ENCODE measurements around the gene NES.

The NES gene

GRCh38 chr1:156647351-156647750, 29.9 kb downstream of the NES start:
- TF ChIP-seq NFIC (IDR thresholded peaks at IDR 0.05), result no peak
- TF ChIP-seq TAF1 (IDR thresholded peaks at IDR 0.05; ENCODE audit: low read depth), result no peak
- TF ChIP-seq RAD21 (IDR thresholded peaks at IDR 0.05; ENCODE audit: low read depth), result no peak
- TF ChIP-seq MAX (IDR thresholded peaks at IDR 0.05), result no peak
- TF ChIP-seq TCF12 (IDR thresholded peaks at IDR 0.05; ENCODE audit: low read depth), result no peak
- TF ChIP-seq TEAD4 (IDR thresholded peaks at IDR 0.05), result no peak
- no peak for TF ChIP-seq FOXM1 (IDR thresholded peaks at IDR 0.05; ENCODE audit: borderline replicate concordance, low read depth)
- TF ChIP-seq YY1 (IDR thresholded peaks at IDR 0.05; ENCODE audit: low read depth), result no peak
- TF ChIP-seq CEBPB (IDR thresholded peaks at IDR 0.05), result no peak
- TF ChIP-seq EGR1 (IDR thresholded peaks at IDR 0.05), result no peak
- TF ChIP-seq CREB1 (IDR thresholded peaks at IDR 0.05; ENCODE audit: low read depth), result no peak
- TF ChIP-seq ZBTB7A (IDR thresholded peaks at IDR 0.05; ENCODE audit: low read depth), result no peak
- TF ChIP-seq EP300 (IDR thresholded peaks at IDR 0.05; ENCODE audit: borderline replicate concordance), result no peak
- no peak for TF ChIP-seq USF1 (IDR thresholded peaks at IDR 0.05)
- TF ChIP-seq REST (IDR thresholded peaks at IDR 0.05; ENCODE audit: low read depth), result no peak

GRCh38 chr1:156646738-156647211, 30.4 kb downstream of the NES start:
- TF ChIP-seq RAD21 (IDR thresholded peaks at IDR 0.05; ENCODE audit: low read depth) (no peak), FOXM1 (IDR thresholded peaks at IDR 0.05; ENCODE audit: borderline replicate concordance, low read depth) (no peak), CREB1 (IDR thresholded peaks at IDR 0.05; ENCODE audit: low read depth) (no peak)

GRCh38 chr1:156645666-156646065, 31.5 kb downstream of the NES start:
- TF ChIP-seq YY1 (IDR thresholded peaks at IDR 0.05; ENCODE audit: low read depth) (no peak), EGR1 (IDR thresholded peaks at IDR 0.05) (no peak), TEAD4 (IDR thresholded peaks at IDR 0.05) (no peak), EP300 (IDR thresholded peaks at IDR 0.05; ENCODE audit: borderline replicate concordance) (no peak), USF1 (IDR thresholded peaks at IDR 0.05) (no peak), ZBTB7A (IDR thresholded peaks at IDR 0.05; ENCODE audit: low read depth) (no peak), NFIC (IDR thresholded peaks at IDR 0.05) (no peak), CEBPB (IDR thresholded peaks at IDR 0.05) (no peak), TAF1 (IDR thresholded peaks at IDR 0.05; ENCODE audit: low read depth) (no peak), REST (IDR thresholded peaks at IDR 0.05; ENCODE audit: low read depth) (no peak), FOXM1 (IDR thresholded peaks at IDR 0.05; ENCODE audit: borderline replicate concordance, low read depth) (no peak), MAX (IDR thresholded peaks at IDR 0.05) (no peak), TCF12 (IDR thresholded peaks at IDR 0.05; ENCODE audit: low read depth) (no peak), RAD21 (IDR thresholded peaks at IDR 0.05; ENCODE audit: low read depth) (no peak), CREB1 (IDR thresholded peaks at IDR 0.05; ENCODE audit: low read depth) (no peak)

DNA sequence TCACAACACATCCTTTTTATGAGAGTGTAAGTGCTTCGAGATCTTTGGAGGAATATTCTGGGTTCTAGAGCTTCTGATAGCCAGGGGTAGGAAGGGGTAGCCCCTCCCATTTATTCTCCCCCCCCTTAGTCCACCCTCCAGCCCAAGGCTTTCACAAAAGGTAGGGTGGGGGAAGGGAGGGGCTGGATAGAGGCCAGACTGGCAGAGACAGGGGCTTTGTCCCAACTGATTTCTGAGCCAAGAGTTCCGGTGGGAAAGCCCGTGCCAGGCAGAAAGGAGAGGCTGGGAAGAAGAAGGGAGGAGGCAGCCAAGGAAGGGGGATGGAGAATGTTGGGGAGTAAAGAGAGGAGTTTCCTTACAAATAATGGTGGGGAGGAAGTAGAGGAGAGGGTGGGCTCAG, 32.2 kb downstream of the NES start:
- TF ChIP-seq CEBPB (IDR thresholded peaks at IDR 0.05), result no peak

- no peak for TF ChIP-seq EP300 (IDR thresholded peaks at IDR 0.05; ENCODE audit: borderline replicate concordance)
Measured at GRCh38 chr1:156644640-156645039, 32.6 kb downstream of the NES start.

- no peak for TF ChIP-seq TAF1 (IDR thresholded peaks at IDR 0.05; ENCODE audit: low read depth)
- TF ChIP-seq YY1 (IDR thresholded peaks at IDR 0.05; ENCODE audit: low read depth), result no peak
- TF ChIP-seq CREB1 (IDR thresholded peaks at IDR 0.05; ENCODE audit: low read depth), result no peak
- no peak for TF ChIP-seq USF1 (IDR thresholded peaks at IDR 0.05)
Measured at GRCh38 chr1:156644146-156644545, 33.1 kb downstream of the NES start.

GRCh38 chr1:156643778-156644092, 33.5 kb downstream of the NES start:
- TF ChIP-seq TEAD4 (IDR thresholded peaks at IDR 0.05), result no peak
- no peak for TF ChIP-seq MAX (IDR thresholded peaks at IDR 0.05)
- TF ChIP-seq EGR1 (IDR thresholded peaks at IDR 0.05), result no peak

Measured in Ishikawa (cell line).